H1 (cell line): ENCODE results near the gene ADGRG2. TPM values are rescaled to one million over a fixed set of nuclear protein-coding genes. Genes with fewer than 3 reads are reported as not detected.

Experiments
- CTCF ChIA-PET: fragments of 300-600 bp; sonication (Branson Sonifier 250); formaldehyde crosslinking; loops from one replicate; lab custom pipeline; 2021; ENCODE audit not compliant: partially characterized antibody; lab: Charles Lee
- POLR2A ChIA-PET: fragments of 300-600 bp; sonication (Branson Sonifier 250); formaldehyde crosslinking; loops from one replicate; lab custom pipeline; 2021; ENCODE audit warnings: inconsistent platforms; ENCODE audit not compliant: partially characterized antibody; lab: Charles Lee
- DNase-seq, 2 experiments: peaks; one replicate each; pipeline versions ENCODE4 v3.0.0 to v3.0.0-alpha.2; 2010 to 2022; ENCODE audit warnings: low spot score in 2 of 2, low read depth in 1 of 2, mixed read lengths in 1 of 2
- FAIRE-seq: peaks from 2 replicates; lab custom pipeline; 2011; peaks lifted over from hg19 to GRCh38; lab: Jason Lieb, UNC
- H2AFZ ChIP-seq: 2 replicates; pipeline ENCODE4 v1.8.1; 2012; ENCODE audit warnings: low read length, inconsistent platforms
- H2AK5ac ChIP-seq: 2 replicates; pipeline ENCODE4 v1.6.1; 2013; ENCODE audit warnings: low read depth, low read length
- H2BK120ac ChIP-seq: replicated peaks from 2 replicates; pipeline ENCODE3; 2013; ENCODE audit warnings: low read depth, low read length, inconsistent platforms
- H2BK12ac ChIP-seq: 2 replicates; pipeline ENCODE4 v1.6.1; 2013; ENCODE audit warnings: low read depth, low read length
- H2BK15ac ChIP-seq: 2 replicates; pipeline ENCODE4 v1.6.1; 2013; ENCODE audit warnings: low read length
- H2BK20ac ChIP-seq: 2 replicates; pipeline ENCODE4 v1.6.1; 2013; ENCODE audit warnings: low read length
- H2BK5ac ChIP-seq: 2 replicates; pipeline ENCODE4 v1.6.1; 2013; ENCODE audit warnings: low read depth, low read length
- H3K14ac ChIP-seq: 2 replicates; pipeline ENCODE4 v1.6.1; 2013; ENCODE audit warnings: inconsistent platforms; ENCODE audit not compliant: insufficient read length
- H3K18ac ChIP-seq: 2 replicates; pipeline ENCODE4 v1.6.1; 2013; ENCODE audit warnings: low read length; ENCODE audit errors: extremely low read depth
- H3K23ac ChIP-seq: 2 replicates; pipeline ENCODE4 v1.6.1; 2013; ENCODE audit warnings: inconsistent platforms; ENCODE audit not compliant: insufficient read length
- H3K23me2 ChIP-seq: 2 replicates; pipeline ENCODE4 v1.6.1; 2013; ENCODE audit warnings: low read depth, low read length
- H3K27ac ChIP-seq: 2 replicates; pipeline ENCODE4 v1.6.1; 2011; ENCODE audit warnings: low read depth, low read length, inconsistent platforms
- H3K27me3 ChIP-seq, 4 experiments: replicated peaks in 1 of 4; 1 replicate in 1 of 4; 2 replicates in 3 of 4; pipeline versions ENCODE4 v1.6.1 to v1.8.1; 2011 to 2013; ENCODE audit warnings: low read length in 3 of 4, mild to moderate bottlenecking in 3 of 4, inconsistent platforms in 2 of 4, mixed read lengths in 2 of 4, moderate library complexity in 1 of 4; ENCODE audit not compliant: control insufficient read depth in 3 of 4, insufficient read depth in 3 of 4; ENCODE audit errors: extremely low read depth in 1 of 4
- H3K36me3 ChIP-seq, 4 experiments: 2 replicates each; pipeline versions ENCODE4 v1.6.1 to v1.8.1; 2011 to 2013; ENCODE audit warnings: mild to moderate bottlenecking in 4 of 4, low read length in 3 of 4, moderate library complexity in 2 of 4, control low read depth in 1 of 4, inconsistent platforms in 1 of 4; ENCODE audit not compliant: insufficient read depth in 4 of 4, control insufficient read depth in 2 of 4
- H3K4ac ChIP-seq: replicated peaks from 2 replicates; pipeline ENCODE3; 2013; ENCODE audit warnings: low read length, low read depth, mixed read lengths, inconsistent platforms; ENCODE audit not compliant: insufficient read length
- H3K4me1 ChIP-seq, 4 experiments: replicated peaks in 1 of 4; 1 replicate in 1 of 4; 2 replicates in 3 of 4; pipeline versions ENCODE4 v1.6.1 to v1.8.1; 2011 to 2013; ENCODE audit warnings: low read length in 3 of 4, inconsistent platforms in 2 of 4, mixed read lengths in 1 of 4; ENCODE audit not compliant: insufficient read depth in 4 of 4, control insufficient read depth in 3 of 4
- H3K4me2 ChIP-seq, 2 experiments: 2 replicates each; pipeline versions ENCODE4 v1.6.1 to v1.8.1; 2011 to 2013; ENCODE audit warnings: low read depth in 2 of 2, low read length in 2 of 2, control low read depth in 1 of 2, inconsistent platforms in 1 of 2, mild to moderate bottlenecking in 1 of 2; ENCODE audit not compliant: insufficient read depth in 1 of 2
- H3K4me3 ChIP-seq, 4 experiments: fragments of 200-600, 300-600 bp in 1 of 4; sonication (generic), shearing (Covaris generic), sonication (Bioruptor Twin) in 1 of 4; 2 replicates each; pipeline versions ENCODE4 v1.5.1 to v1.8.1; 2011 to 2016; ENCODE audit warnings: low read length in 4 of 4, low read depth in 3 of 4, control low read depth in 2 of 4, inconsistent platforms in 2 of 4, mild to moderate bottlenecking in 2 of 4, mixed read lengths in 1 of 4, moderate library complexity in 1 of 4; ENCODE audit not compliant: insufficient read depth in 2 of 4; ENCODE audit errors: extremely low read depth in 1 of 4
- H3K56ac ChIP-seq: replicated peaks from 2 replicates; pipeline ENCODE3; 2013; ENCODE audit warnings: low read depth, mild to moderate bottlenecking, mixed read lengths, low read length, inconsistent platforms; ENCODE audit not compliant: insufficient read length
- H3K79me1 ChIP-seq: 2 replicates; pipeline ENCODE4 v1.6.1; 2013; ENCODE audit warnings: low read depth, low read length, control low read depth
- H3K79me2 ChIP-seq, 2 experiments: 2 replicates each; pipeline versions ENCODE4 v1.6.1 to v1.8.1; 2012 to 2013; ENCODE audit warnings: low read length in 2 of 2, mild to moderate bottlenecking in 2 of 2, inconsistent platforms in 1 of 2; ENCODE audit not compliant: insufficient read depth in 2 of 2, control insufficient read depth in 1 of 2
- H3K9ac ChIP-seq, 4 experiments: replicated peaks in 1 of 4; 1 replicate in 1 of 4; 2 replicates in 3 of 4; pipeline versions ENCODE4 v1.6.1 to v1.8.1; 2011 to 2013; ENCODE audit warnings: low read depth in 3 of 4, low read length in 3 of 4, control low read depth in 2 of 4, mild to moderate bottlenecking in 2 of 4, moderate library complexity in 2 of 4, inconsistent platforms in 1 of 4; ENCODE audit errors: extremely low read depth in 1 of 4
- H3K9me3 ChIP-seq, 2 experiments: 2 replicates each; pipeline versions ENCODE4 v1.6.1 to v1.8.1; 2012 to 2013; ENCODE audit warnings: mild to moderate bottlenecking in 2 of 2, moderate library complexity in 2 of 2, control low read depth in 1 of 2, inconsistent platforms in 1 of 2, low read depth in 1 of 2, low read length in 1 of 2, mixed read lengths in 1 of 2; ENCODE audit not compliant: insufficient read depth in 2 of 2
- H4K20me1 ChIP-seq, 2 experiments: replicated peaks in 1 of 2; 2 replicates each; pipeline versions ENCODE3 to v1.8.1; 2011 to 2013; ENCODE audit warnings: inconsistent platforms in 2 of 2, low read length in 2 of 2, mild to moderate bottlenecking in 1 of 2; ENCODE audit not compliant: insufficient read depth in 2 of 2, control insufficient read depth in 1 of 2
- H4K5ac ChIP-seq: 2 replicates; pipeline ENCODE4 v1.6.1; 2013; ENCODE audit warnings: low read length, low read depth, mixed read lengths, inconsistent platforms; ENCODE audit not compliant: insufficient read length
- H4K8ac ChIP-seq: 2 replicates; pipeline ENCODE4 v1.8.0; 2013; ENCODE audit warnings: mild to moderate bottlenecking, moderate library complexity, low read length, inconsistent platforms; ENCODE audit not compliant: insufficient read depth; ENCODE audit errors: extremely low read depth
- H4K91ac ChIP-seq: replicated peaks from 2 replicates; pipeline ENCODE3; 2013; ENCODE audit warnings: low read length, mixed read lengths, inconsistent platforms; ENCODE audit not compliant: insufficient read length
- EP300 ChIP-seq, 2 experiments: IDR thresholded peaks; 1 replicate in 1 of 2; 2 replicates in 1 of 2; pipeline ENCODE4 v1.6.1; 2011 to 2012; ENCODE audit warnings: low read depth in 2 of 2, low read length in 2 of 2, mild to moderate bottlenecking in 2 of 2, borderline replicate concordance in 1 of 2, inconsistent platforms in 1 of 2, moderate library complexity in 1 of 2
- MAX ChIP-seq: IDR thresholded peaks from 2 replicates; pipeline ENCODE4 v1.6.1; 2012; ENCODE audit warnings: inconsistent platforms
- TAF1 ChIP-seq: IDR thresholded peaks from 2 replicates; pipeline ENCODE4 v1.6.1; 2011; ENCODE audit warnings: mild to moderate bottlenecking, low read depth, low read length
- WGBS, 2 experiments: shearing (Covaris generic) in 1 of 2; methylation state at CpG; one replicate each; pipeline versions ENCODE4 v1.1.6 to v1.1.7; 2013 to 2015; ENCODE audit warnings: low lambda C conversion rate in 2 of 2, mixed read lengths in 2 of 2, inconsistent platforms in 1 of 2, low coverage in 1 of 2, missing lambda C conversion rate in 1 of 2; ENCODE audit not compliant: insufficient replicate concordance in 2 of 2, insufficient coverage in 1 of 2, insufficient read length in 1 of 2; ENCODE audit errors: extremely low coverage in 1 of 2, missing lambda C conversion rate in 1 of 2; 5-methylcytosine and 5-hydroxymethylcytosine counted together
- polyA plus RNA-seq, 7 experiments: library from polyadenylated mRNA; depleted of rRNA in 3 of 7; stranded (reverse) in 5 of 7; unstranded in 2 of 7; fragments of >200 nt in 5 of 7; fragments of 200-250 nt in 2 of 7; gene quantifications; 1 replicate in 5 of 7; 2 replicates in 1 of 7; 4 replicates in 1 of 7; pipeline versions ENCODE4 v1.2.1 to v1.2.3, GENCODE V29; 2011 to 2013; ENCODE audit warnings: missing spikeins in 2 of 7, mixed read lengths in 2 of 7
- total RNA-seq: library from RNA; stranded (reverse); fragmentation: NEBNext Ultra II Directional; extraction: Animal tissue kit (Norgen Biotek cat#: 25700); gene quantifications from 2 replicates; pipeline ENCODE4 v1.2.1, GENCODE V29; 2021
- TF ChIP-seq, protein P1 (sequence below), 3 experiments: IDR thresholded peaks; 1 replicate in 2 of 3; 2 replicates in 1 of 3; pipeline versions ENCODE4 v1.5.1 to v1.6.1; 2011; ENCODE audit warnings: low read length in 3 of 3, mild to moderate bottlenecking in 3 of 3, inconsistent platforms in 2 of 3, low read depth in 1 of 3, moderate library complexity in 1 of 3; ENCODE audit not compliant: insufficient read depth in 1 of 3; ENCODE audit errors: control extremely low read depth in 1 of 3

Gene ADGRG2
- total and polyA plus RNA-seq, 2 of the 8 experiments (the other 6 are each of a cell fraction or from before 2014, with no cell fraction given): 8.9 to 13.3 TPM

DNA sequence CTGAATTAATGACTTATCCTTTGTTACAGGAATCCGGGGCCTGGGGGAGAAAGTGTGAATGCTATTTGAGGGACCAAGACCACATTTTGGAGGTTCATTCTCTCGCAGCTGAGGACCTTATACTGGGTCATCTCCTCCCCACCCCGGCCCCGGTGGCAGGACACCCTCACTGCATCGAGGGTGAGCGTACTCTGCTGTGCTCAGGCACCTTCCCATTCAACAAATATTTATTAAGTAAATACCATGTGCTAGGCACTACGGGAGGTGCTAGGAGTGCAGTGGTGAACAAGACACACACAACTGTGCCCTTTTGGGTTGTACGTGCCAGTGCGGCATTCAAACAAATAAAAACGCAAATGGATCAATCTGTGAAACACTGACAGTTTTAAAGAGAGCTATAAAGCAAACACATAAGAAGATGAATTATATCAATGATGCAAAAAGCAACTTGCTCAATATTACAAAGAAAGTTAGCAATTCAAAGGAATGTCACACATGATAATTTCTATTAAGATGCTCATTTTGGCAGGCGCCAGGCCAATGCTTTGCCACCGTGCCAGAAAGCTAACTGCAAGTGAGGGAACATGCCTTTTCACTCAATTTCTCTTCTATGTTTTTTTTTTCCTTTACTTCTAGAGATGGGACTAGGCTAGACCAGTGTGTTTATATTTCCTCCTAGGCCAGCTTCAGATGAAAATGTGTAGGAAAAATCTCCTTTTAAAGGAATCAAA lies 24.6 kb downstream of the ADGRG2 start:
- ChIA-PET POLR2A (no interaction called here), CTCF (interaction anchor here (0.8 to 2.1 kb wide), 8 partner anchors 8 to 206 kb away, joined by 3 to 7 read pairs (median 4); no protein-coding TSS in a partner anchor)
- WGBS, 2 experiments: 92% methylated on average over 12 of the region's 12 CpGs; no CpG with 5 or more reads in 1 of the 2 experiments
- no peak overlapping the region for H4K5ac ChIP-seq
- peak; percentile 76 for FAIRE-seq
- no peak overlapping the region for H3K9ac ChIP-seq
- no peak overlapping the region for H4K8ac ChIP-seq
- no peak overlapping the region for H3K4me2 ChIP-seq
- H3K23me2 ChIP-seq: no peaks in the 10 kb centered on the region
- H3K14ac ChIP-seq: no peak overlapping the region
- TF ChIP-seq, protein P1, sequence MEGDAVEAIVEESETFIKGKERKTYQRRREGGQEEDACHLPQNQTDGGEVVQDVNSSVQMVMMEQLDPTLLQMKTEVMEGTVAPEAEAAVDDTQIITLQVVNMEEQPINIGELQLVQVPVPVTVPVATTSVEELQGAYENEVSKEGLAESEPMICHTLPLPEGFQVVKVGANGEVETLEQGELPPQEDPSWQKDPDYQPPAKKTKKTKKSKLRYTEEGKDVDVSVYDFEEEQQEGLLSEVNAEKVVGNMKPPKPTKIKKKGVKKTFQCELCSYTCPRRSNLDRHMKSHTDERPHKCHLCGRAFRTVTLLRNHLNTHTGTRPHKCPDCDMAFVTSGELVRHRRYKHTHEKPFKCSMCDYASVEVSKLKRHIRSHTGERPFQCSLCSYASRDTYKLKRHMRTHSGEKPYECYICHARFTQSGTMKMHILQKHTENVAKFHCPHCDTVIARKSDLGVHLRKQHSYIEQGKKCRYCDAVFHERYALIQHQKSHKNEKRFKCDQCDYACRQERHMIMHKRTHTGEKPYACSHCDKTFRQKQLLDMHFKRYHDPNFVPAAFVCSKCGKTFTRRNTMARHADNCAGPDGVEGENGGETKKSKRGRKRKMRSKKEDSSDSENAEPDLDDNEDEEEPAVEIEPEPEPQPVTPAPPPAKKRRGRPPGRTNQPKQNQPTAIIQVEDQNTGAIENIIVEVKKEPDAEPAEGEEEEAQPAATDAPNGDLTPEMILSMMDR (IDR thresholded peaks at IDR 0.05; ENCODE audit: control extremely low read depth in 1 of 3, insufficient read depth in 1 of 3, low read depth in 1 of 3, low read length in 3 of 3): peak in 1 of 3 experiments; percentile 14; a peak in 1 of 4 replicates
- TF ChIP-seq MAX (no peak), TAF1 (no peak), EP300 (IDR thresholded peaks at IDR 0.05; ENCODE audit: borderline replicate concordance in 1 of 2, low read depth in 2 of 2, low read length in 2 of 2) (no peak)
- no peaks in the 10 kb centered on the region for H3K79me1 ChIP-seq
- no peak overlapping the region for H3K56ac ChIP-seq
- no peak overlapping the region for H3K4me3 ChIP-seq
- no peaks in the 10 kb centered on the region for H3K27me3 ChIP-seq
- no peaks in the 10 kb centered on the region for H3K79me2 ChIP-seq
- H3K9me3 ChIP-seq: 0 out of 4 replicates have a peak, but pooled peaks cover 0 to 2% of the 10 kb centered on the region in 2 experiments
- no peak overlapping the region for H2BK12ac ChIP-seq
- H3K4ac ChIP-seq: no peak overlapping the region
- H2BK15ac ChIP-seq: no peak overlapping the region
- H3K27ac ChIP-seq: no peak overlapping the region
- H3K23ac ChIP-seq: no peak overlapping the region
- H2AFZ ChIP-seq: no peak overlapping the region
- no peak overlapping the region for H4K91ac ChIP-seq
- H2BK20ac ChIP-seq: no peak overlapping the region
- H3K4me1 ChIP-seq: no peaks in the 10 kb centered on the region
- no peak overlapping the region for H2BK120ac ChIP-seq
- H2AK5ac ChIP-seq: no peak overlapping the region
- no peak overlapping the region for H3K18ac ChIP-seq
- no peak for DNase-seq
- no peaks in the 10 kb centered on the region for H4K20me1 ChIP-seq
- H3K36me3 ChIP-seq: no peaks in the 10 kb centered on the region
- H2BK5ac ChIP-seq: no peak overlapping the region
